HCT116 (cell line): ENCODE measurements around the gene HTR3A. TPM values are rescaled to one million over a fixed set of nuclear protein-coding genes. Genes with fewer than 3 reads are reported as not detected.

Experiments used
- ATAC-seq: fragments of 200-7000 bp; cut with Tn5 transposase; 2 replicates; pipeline ENCODE4 v1.9.1; 2020; ENCODE audit warnings: mild to moderate bottlenecking, moderate library complexity
- BruUV-seq: library from RNA; stranded (reverse); fragments of 400-500 nt; replicated peaks from 2 replicates; lab custom pipeline; 2021; lab: Mats Ljungman, UMichigan
- CTCF ChIA-PET: fragments of 300-600 bp; sonication (Branson Sonifier 250); formaldehyde crosslinking; loops from one replicate; lab custom pipeline; 2021; ENCODE audit warnings: antibody characterized with exemption; lab: Charles Lee
- POLR2A ChIA-PET: fragments of 300-600, 350-600 bp; sonication (Branson Sonifier 250); formaldehyde crosslinking; loops from one replicate; lab custom pipeline; 2021; ENCODE audit warnings: antibody characterized with exemption; lab: Charles Lee
- RAD21 ChIA-PET, 2 experiments: fragments of 300-600 bp; sonication (Branson Sonifier 250); formaldehyde crosslinking; loops; one replicate each; lab custom pipeline; 2023; ENCODE audit warnings: low total read pairs in 2 of 2; ENCODE audit not compliant: uncharacterized antibody in 2 of 2, unreplicated experiment in 2 of 2, low non-redundant PET in 1 of 2; lab: Charles Lee
- DNase-seq: peaks from one replicate; pipeline ENCODE4 v3.0.0-alpha.2; 2010; ENCODE audit warnings: low read depth, low spot score
- H2AFZ ChIP-seq: fragments of 200-600 bp; shearing (Covaris generic), sonication (generic); 2 replicates; pipeline ENCODE4 v1.6.1; 2017; ENCODE audit warnings: low read depth, mixed run types, mixed read lengths, antibody characterized with exemption, low read length; ENCODE audit not compliant: poor library complexity, severe bottlenecking
- H3K27ac ChIP-seq: 2 replicates; pipeline ENCODE4 v1.5.1; 2012; ENCODE audit warnings: low read depth, low read length
- H3K27me3 ChIP-seq: fragments of 200-600 bp; sonication (generic); 2 replicates; pipeline ENCODE4 v1.6.1; 2016; ENCODE audit warnings: mixed run types, low read length, mixed read lengths; ENCODE audit not compliant: insufficient read depth
- H3K36me3 ChIP-seq, 2 experiments: fragments of 200-500 bp in 1 of 2; fragments of 200-600 bp in 1 of 2; sonication (Bioruptor generic) in 1 of 2; sonication (generic) in 1 of 2; 2 replicates each; pipeline versions ENCODE4 v1.5.1 to v1.6.1; 2014 to 2016; ENCODE audit warnings: low read length in 2 of 2, inconsistent platforms in 1 of 2, mixed read lengths in 1 of 2, mixed run types in 1 of 2; ENCODE audit not compliant: insufficient read depth in 2 of 2, control insufficient read depth in 1 of 2
- H3K4me1 ChIP-seq, 2 experiments: fragments of 200-600 bp in 1 of 2; sonication (generic) in 1 of 2; 2 replicates each; pipeline versions ENCODE4 v1.5.1 to v1.6.1; 2012 to 2017; ENCODE audit warnings: low read length in 2 of 2, inconsistent platforms in 1 of 2, mild to moderate bottlenecking in 1 of 2, mixed read lengths in 1 of 2, mixed run types in 1 of 2, moderate library complexity in 1 of 2; ENCODE audit not compliant: insufficient read depth in 2 of 2, control insufficient read depth in 1 of 2
- H3K4me2 ChIP-seq: fragments of 200-600 bp; sonication (generic); 2 replicates; pipeline ENCODE4 v1.6.1; 2017; ENCODE audit warnings: mixed run types, low read length, mixed read lengths
- H3K4me3 ChIP-seq, 2 experiments: fragments of 200-600 bp in 1 of 2; sonication (generic) in 1 of 2; replicated peaks in 1 of 2; 2 replicates each; pipeline ENCODE4 v1.5.1; 2011 to 2016; ENCODE audit warnings: low read length in 2 of 2, control low read depth in 1 of 2, low read depth in 1 of 2, mild to moderate bottlenecking in 1 of 2, mixed read lengths in 1 of 2, mixed run types in 1 of 2
- H3K79me2 ChIP-seq: fragments of 200-600 bp; sonication (generic); 2 replicates; pipeline ENCODE4 v1.6.1; 2017; ENCODE audit warnings: mild to moderate bottlenecking, mixed run types, low read length, moderate library complexity, mixed read lengths; ENCODE audit not compliant: insufficient read depth
- H3K9ac ChIP-seq: fragments of 200-600 bp; sonication (generic); 2 replicates; pipeline ENCODE4 v1.6.1; 2016; ENCODE audit warnings: low read length, mixed read lengths
- H3K9me2 ChIP-seq: fragments of 200-600 bp; sonication (generic), shearing (Covaris generic); 2 replicates; pipeline ENCODE4 v1.6.1; 2017; ENCODE audit warnings: mixed run types, mild to moderate bottlenecking, moderate library complexity; ENCODE audit not compliant: insufficient read depth
- H3K9me3 ChIP-seq, 2 experiments: fragments of 200-500 bp in 1 of 2; fragments of 200-600 bp in 1 of 2; sonication (Bioruptor generic) in 1 of 2; sonication (generic) in 1 of 2; 2 replicates each; pipeline ENCODE4 v1.6.1; 2014 to 2017; ENCODE audit warnings: low read length in 2 of 2, mixed read lengths in 2 of 2, inconsistent platforms in 1 of 2, low read depth in 1 of 2, mild to moderate bottlenecking in 1 of 2, mixed run types in 1 of 2, moderate library complexity in 1 of 2; ENCODE audit not compliant: control insufficient read depth in 1 of 2, insufficient read depth in 1 of 2
- H4K20me1 ChIP-seq: fragments of 200-600 bp; sonication (generic), shearing (Covaris generic); 2 replicates; pipeline ENCODE4 v1.6.1; 2017; ENCODE audit warnings: mixed run types, mild to moderate bottlenecking, moderate library complexity; ENCODE audit not compliant: insufficient read depth
- CBX3 ChIP-seq: IDR thresholded peaks from 2 replicates; pipeline ENCODE4 v1.6.1; 2012; ENCODE audit warnings: low read depth
- ELF1 ChIP-seq: IDR thresholded peaks from 2 replicates; pipeline ENCODE4 v1.6.1; 2012; ENCODE audit warnings: low read depth, borderline replicate concordance
- EZH2 ChIP-seq: fragments of 200-600 bp; sonication (generic); IDR thresholded peaks from 2 replicates; pipeline ENCODE4 v1.6.1; 2017; ENCODE audit warnings: antibody characterized with exemption, mixed run types
- EZH2phosphoT487 ChIP-seq: fragments of 200-600 bp; IDR thresholded peaks from 2 replicates; pipeline ENCODE4 v1.6.1; 2018; ENCODE audit warnings: antibody characterized with exemption, borderline replicate concordance
- POLR2A ChIP-seq: IDR thresholded peaks from 2 replicates; pipeline ENCODE4 v1.7.0; 2011; ENCODE audit warnings: borderline replicate concordance; ENCODE audit not compliant: insufficient read depth, insufficient read length; ENCODE audit errors: extremely low read depth
- POLR2AphosphoS5 ChIP-seq: IDR thresholded peaks from 2 replicates; pipeline ENCODE4 v1.6.1; 2011; ENCODE audit warnings: mild to moderate bottlenecking, low read depth, low read length, moderate library complexity
- RAD21 ChIP-seq: IDR thresholded peaks from 2 replicates; pipeline ENCODE4 v1.6.1; 2012; ENCODE audit warnings: low read depth, mild to moderate bottlenecking
- SIN3A ChIP-seq: IDR thresholded peaks from 2 replicates; pipeline ENCODE4 v1.6.1; 2012; ENCODE audit warnings: low read depth
- SP1 ChIP-seq: IDR thresholded peaks from 2 replicates; pipeline ENCODE4 v1.6.1; 2012; ENCODE audit warnings: low read depth
- SRF ChIP-seq: IDR thresholded peaks from 2 replicates; pipeline ENCODE4 v1.6.1; 2012; ENCODE audit warnings: low read depth
- ZNF274 ChIP-seq: fragments of 200-500 bp; sonication (Bioruptor generic); IDR thresholded peaks from 2 replicates; pipeline ENCODE4 v1.6.1; 2014; ENCODE audit warnings: mild to moderate bottlenecking, low read depth, low read length, inconsistent platforms
- intact Hi-C: fragments of 100-400 bp; cut with micrococcal nuclease; formaldehyde crosslinking; loops from 2 replicates; pipeline ENCODE4 v1.10.0; 2022
- total RNA-seq: library from RNA; stranded (reverse); gene quantifications from one replicate; pipeline ENCODE4 v1.2.1, GENCODE V29; 2021; ENCODE audit not compliant: unreplicated experiment
- TF ChIP-seq, protein P1 (sequence below): IDR thresholded peaks from 2 replicates; pipeline ENCODE4 v1.6.1; 2011; ENCODE audit warnings: mild to moderate bottlenecking, low read length, moderate library complexity; ENCODE audit not compliant: insufficient replicate concordance; ENCODE audit errors: extremely low read depth
- TF ChIP-seq, protein P2 (sequence below): IDR thresholded peaks from 2 replicates; pipeline ENCODE4 v1.6.1; 2012; ENCODE audit warnings: low read depth
- TF ChIP-seq, protein P3 (sequence below), 3 experiments: fragments of 200-600 bp in 1 of 3; sonication (generic) in 1 of 3; IDR thresholded peaks in 2 of 3; conservative IDR thresholded peaks in 1 of 3; 2 replicates each; pipeline ENCODE4 v1.5.1; 2012 to 2017; ENCODE audit warnings: low read depth in 2 of 3, low read length in 2 of 3, antibody characterized with exemption in 1 of 3, borderline replicate concordance in 1 of 3, control low read depth in 1 of 3, mild to moderate bottlenecking in 1 of 3, mixed read lengths in 1 of 3, mixed run types in 1 of 3, moderate library complexity in 1 of 3; ENCODE audit not compliant: insufficient read depth in 1 of 3

HTR3A gene
- total RNA-seq, 1 experiment from 2014 or later: 0.12 TPM

DNA sequence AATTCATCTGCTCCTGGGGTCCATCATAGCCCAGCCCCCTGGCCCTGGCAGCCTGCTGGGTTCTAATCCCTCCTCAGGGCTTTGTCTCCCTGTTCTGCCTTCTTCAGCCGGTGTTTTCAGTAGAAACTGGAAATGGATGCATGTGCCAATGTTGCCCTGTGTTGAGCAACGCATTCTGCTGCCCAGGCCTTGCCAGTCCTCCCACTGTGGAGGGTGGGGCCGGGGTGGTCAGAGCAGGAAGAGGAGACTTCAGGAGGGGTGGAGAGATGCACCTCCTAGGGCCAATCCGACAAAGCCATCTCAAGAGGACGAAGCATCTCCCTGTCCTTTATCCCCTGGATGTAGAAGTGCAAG is 57.0 kb downstream of the HTR3A start:
- TF ChIP-seq ELF1: no peak
- TF ChIP-seq, all 23 proteins: peak for 0

DNA sequence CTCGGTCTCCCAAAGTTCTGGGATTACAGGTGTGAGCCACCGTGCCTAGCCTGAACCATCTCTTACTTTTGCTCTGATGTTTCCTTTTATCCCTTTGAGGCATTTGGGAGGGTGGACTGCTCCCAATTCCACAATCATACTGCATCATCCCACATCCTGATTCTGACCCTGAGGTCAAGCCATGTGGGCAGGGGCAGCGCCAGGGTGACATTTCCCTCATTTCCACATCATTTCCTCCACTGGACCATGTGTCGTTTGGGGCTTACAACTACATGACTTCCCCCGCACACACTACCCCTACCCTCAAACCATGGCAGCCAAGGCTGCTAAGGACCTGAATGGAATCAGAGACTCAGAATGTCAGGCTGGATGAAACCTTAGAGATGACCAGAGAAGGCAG is 58.2 kb downstream of the HTR3A start:
- H3K9ac ChIP-seq: no peak overlapping the region
- H3K27me3 ChIP-seq: peaks cover 21% of the 10 kb centered on the region
- ChIA-PET RAD21 (no interaction called here), CTCF (no interaction called here), POLR2A (no interaction called here)
- ATAC-seq (no peak), DNase-seq (no peak)
- H3K9me3 ChIP-seq: no peaks in the 10 kb centered on the region
- intact Hi-C loops: no loop called here
- H3K4me2 ChIP-seq: no peak overlapping the region
- H3K9me2 ChIP-seq: no peaks in the 10 kb centered on the region
- peaks cover 0 to 4% of the 10 kb centered on the region in 2 experiments; a peak in 1 of 4 replicates for H3K4me1 ChIP-seq
- no TSS peak for BruUV-seq
- no peaks in the 10 kb centered on the region for H3K36me3 ChIP-seq
- no peak overlapping the region for H3K27ac ChIP-seq
- H2AFZ ChIP-seq: no peak overlapping the region
- H3K79me2 ChIP-seq: no peaks in the 10 kb centered on the region
- H3K4me3 ChIP-seq: no peak overlapping the region
- H4K20me1 ChIP-seq: no peaks in the 10 kb centered on the region
- TF ChIP-seq EZH2 (no peak), EZH2phosphoT487 (no peak), CBX3 (no peak), ELF1 (no peak), SIN3A (no peak), ZNF274 (no peak), SP1 (no peak), SRF (no peak), RAD21 (no peak), POLR2A (no peak), POLR2AphosphoS5 (no peak)
- TF ChIP-seq, protein P1, sequence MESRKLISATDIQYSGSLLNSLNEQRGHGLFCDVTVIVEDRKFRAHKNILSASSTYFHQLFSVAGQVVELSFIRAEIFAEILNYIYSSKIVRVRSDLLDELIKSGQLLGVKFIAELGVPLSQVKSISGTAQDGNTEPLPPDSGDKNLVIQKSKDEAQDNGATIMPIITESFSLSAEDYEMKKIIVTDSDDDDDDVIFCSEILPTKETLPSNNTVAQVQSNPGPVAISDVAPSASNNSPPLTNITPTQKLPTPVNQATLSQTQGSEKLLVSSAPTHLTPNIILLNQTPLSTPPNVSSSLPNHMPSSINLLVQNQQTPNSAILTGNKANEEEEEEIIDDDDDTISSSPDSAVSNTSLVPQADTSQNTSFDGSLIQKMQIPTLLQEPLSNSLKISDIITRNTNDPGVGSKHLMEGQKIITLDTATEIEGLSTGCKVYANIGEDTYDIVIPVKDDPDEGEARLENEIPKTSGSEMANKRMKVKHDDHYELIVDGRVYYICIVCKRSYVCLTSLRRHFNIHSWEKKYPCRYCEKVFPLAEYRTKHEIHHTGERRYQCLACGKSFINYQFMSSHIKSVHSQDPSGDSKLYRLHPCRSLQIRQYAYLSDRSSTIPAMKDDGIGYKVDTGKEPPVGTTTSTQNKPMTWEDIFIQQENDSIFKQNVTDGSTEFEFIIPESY: no peak
- TF ChIP-seq, protein P2, sequence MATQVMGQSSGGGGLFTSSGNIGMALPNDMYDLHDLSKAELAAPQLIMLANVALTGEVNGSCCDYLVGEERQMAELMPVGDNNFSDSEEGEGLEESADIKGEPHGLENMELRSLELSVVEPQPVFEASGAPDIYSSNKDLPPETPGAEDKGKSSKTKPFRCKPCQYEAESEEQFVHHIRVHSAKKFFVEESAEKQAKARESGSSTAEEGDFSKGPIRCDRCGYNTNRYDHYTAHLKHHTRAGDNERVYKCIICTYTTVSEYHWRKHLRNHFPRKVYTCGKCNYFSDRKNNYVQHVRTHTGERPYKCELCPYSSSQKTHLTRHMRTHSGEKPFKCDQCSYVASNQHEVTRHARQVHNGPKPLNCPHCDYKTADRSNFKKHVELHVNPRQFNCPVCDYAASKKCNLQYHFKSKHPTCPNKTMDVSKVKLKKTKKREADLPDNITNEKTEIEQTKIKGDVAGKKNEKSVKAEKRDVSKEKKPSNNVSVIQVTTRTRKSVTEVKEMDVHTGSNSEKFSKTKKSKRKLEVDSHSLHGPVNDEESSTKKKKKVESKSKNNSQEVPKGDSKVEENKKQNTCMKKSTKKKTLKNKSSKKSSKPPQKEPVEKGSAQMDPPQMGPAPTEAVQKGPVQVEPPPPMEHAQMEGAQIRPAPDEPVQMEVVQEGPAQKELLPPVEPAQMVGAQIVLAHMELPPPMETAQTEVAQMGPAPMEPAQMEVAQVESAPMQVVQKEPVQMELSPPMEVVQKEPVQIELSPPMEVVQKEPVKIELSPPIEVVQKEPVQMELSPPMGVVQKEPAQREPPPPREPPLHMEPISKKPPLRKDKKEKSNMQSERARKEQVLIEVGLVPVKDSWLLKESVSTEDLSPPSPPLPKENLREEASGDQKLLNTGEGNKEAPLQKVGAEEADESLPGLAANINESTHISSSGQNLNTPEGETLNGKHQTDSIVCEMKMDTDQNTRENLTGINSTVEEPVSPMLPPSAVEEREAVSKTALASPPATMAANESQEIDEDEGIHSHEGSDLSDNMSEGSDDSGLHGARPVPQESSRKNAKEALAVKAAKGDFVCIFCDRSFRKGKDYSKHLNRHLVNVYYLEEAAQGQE: no peak
- TF ChIP-seq, protein P3, sequence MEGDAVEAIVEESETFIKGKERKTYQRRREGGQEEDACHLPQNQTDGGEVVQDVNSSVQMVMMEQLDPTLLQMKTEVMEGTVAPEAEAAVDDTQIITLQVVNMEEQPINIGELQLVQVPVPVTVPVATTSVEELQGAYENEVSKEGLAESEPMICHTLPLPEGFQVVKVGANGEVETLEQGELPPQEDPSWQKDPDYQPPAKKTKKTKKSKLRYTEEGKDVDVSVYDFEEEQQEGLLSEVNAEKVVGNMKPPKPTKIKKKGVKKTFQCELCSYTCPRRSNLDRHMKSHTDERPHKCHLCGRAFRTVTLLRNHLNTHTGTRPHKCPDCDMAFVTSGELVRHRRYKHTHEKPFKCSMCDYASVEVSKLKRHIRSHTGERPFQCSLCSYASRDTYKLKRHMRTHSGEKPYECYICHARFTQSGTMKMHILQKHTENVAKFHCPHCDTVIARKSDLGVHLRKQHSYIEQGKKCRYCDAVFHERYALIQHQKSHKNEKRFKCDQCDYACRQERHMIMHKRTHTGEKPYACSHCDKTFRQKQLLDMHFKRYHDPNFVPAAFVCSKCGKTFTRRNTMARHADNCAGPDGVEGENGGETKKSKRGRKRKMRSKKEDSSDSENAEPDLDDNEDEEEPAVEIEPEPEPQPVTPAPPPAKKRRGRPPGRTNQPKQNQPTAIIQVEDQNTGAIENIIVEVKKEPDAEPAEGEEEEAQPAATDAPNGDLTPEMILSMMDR (IDR thresholded peaks at IDR 0.05 in 2 of 3, conservative IDR thresholded peaks at IDR 0.05 in 1 of 3; ENCODE audit: borderline replicate concordance in 1 of 3, insufficient read depth in 1 of 3, low read depth in 2 of 3, low read length in 2 of 3): no peak

More for the DNA sequence above, 57.0 kb downstream of the HTR3A start:
- no peaks in the 10 kb centered on the region for H3K79me2 ChIP-seq
- no peak for ATAC-seq
- no peaks in the 10 kb centered on the region for H3K9me2 ChIP-seq
- H4K20me1 ChIP-seq: no peaks in the 10 kb centered on the region
- no peaks in the 10 kb centered on the region for H3K36me3 ChIP-seq
- no peak for DNase-seq
- no peaks in the 10 kb centered on the region for H3K9me3 ChIP-seq
- H3K4me3 ChIP-seq: no peak overlapping the region
- intact Hi-C loops: no loop called here
- peaks cover 25% of the 10 kb centered on the region for H3K27me3 ChIP-seq
- no peak overlapping the region for H3K27ac ChIP-seq
- no peak overlapping the region for H3K9ac ChIP-seq
- H3K4me1 ChIP-seq: peaks cover 0 to 4% of the 10 kb centered on the region in 2 experiments; a peak in 1 of 4 replicates
- no TSS peak for BruUV-seq
- H2AFZ ChIP-seq: no peak overlapping the region
- POLR2A ChIA-PET: no interaction called here
- H3K4me2 ChIP-seq: no peak overlapping the region
- RAD21 ChIA-PET: no interaction called here
- CTCF ChIA-PET: no interaction called here
